ENCODE results near the gene HAT1.
"Not testable (repeated sequence)": the region's sequence is repeated elsewhere in the genome, so short reads cannot be mapped to it uniquely, and the experiment has no call there.

The HAT1 gene

GRCh38 chr2:171952748-171953147, 30.5 kb downstream of the HAT1 start:
- Mint-ChIP-seq H3K36me3 (peaks cover 50% of the 10 kb centered on the region), H3K4me1 (peaks cover 15% of the 10 kb centered on the region), H3K27ac (no peak overlapping the region), H3K9me3 (no peaks in the 10 kb centered on the region), H3K4me3 (no peak overlapping the region)
- ATAC-seq, result no peak
- DNase-seq (ENCODE audit: low spot score in 2 of 2), result no peak

GRCh38 chr2:171956135-171956825, 34.0 kb downstream of the HAT1 start:
- DNase-seq (ENCODE audit: low spot score in 2 of 2) (no peak), ATAC-seq (no peak)
- peaks cover 15% of the 10 kb centered on the region for H3K4me1 Mint-ChIP-seq
- H3K9me3 Mint-ChIP-seq, result no peaks in the 10 kb centered on the region
- peaks cover 35% of the 10 kb centered on the region for H3K36me3 Mint-ChIP-seq
- H3K4me3 Mint-ChIP-seq, result no peak overlapping the region
- no peak overlapping the region for H3K27ac Mint-ChIP-seq

GRCh38 chr2:171957061-171957460, 34.8 kb downstream of the HAT1 start:
- H3K27ac Mint-ChIP-seq, result no peak overlapping the region
- no peak for DNase-seq (ENCODE audit: low spot score in 2 of 2)
- H3K9me3 Mint-ChIP-seq, result no peaks in the 10 kb centered on the region
- ATAC-seq, result no peak
- peaks cover 15% of the 10 kb centered on the region for H3K4me1 Mint-ChIP-seq
- peaks cover 35% of the 10 kb centered on the region for H3K36me3 Mint-ChIP-seq
- H3K4me3 Mint-ChIP-seq, result no peak overlapping the region

- Mint-ChIP-seq H3K4me3 (no peak overlapping the region), H3K9me3 (no peaks in the 10 kb centered on the region), H3K27ac (no peak overlapping the region), H3K4me1 (peaks cover 15% of the 10 kb centered on the region), H3K36me3 (peaks cover 25% of the 10 kb centered on the region)
- no peak for DNase-seq (ENCODE audit: low spot score in 2 of 2)
- ATAC-seq, result no peak
Observed at GRCh38 chr2:171958475-171958874, 36.2 kb downstream of the HAT1 start.

GRCh38 chr2:171959998-171960397, 37.7 kb downstream of the HAT1 start:
- no peak for ATAC-seq
- no peaks in the 10 kb centered on the region for H3K9me3 Mint-ChIP-seq

GRCh38 chr2:171960570-171960969, 38.3 kb downstream of the HAT1 start:
- Mint-ChIP-seq H3K36me3 (peaks cover 13% of the 10 kb centered on the region), H3K9me3 (no peaks in the 10 kb centered on the region), H3K4me1 (no peaks in the 10 kb centered on the region), H3K27ac (no peak overlapping the region), H3K4me3 (no peak overlapping the region)
- ATAC-seq (no peak), DNase-seq (ENCODE audit: low spot score in 2 of 2) (no peak)

More at GRCh38 chr2:171959998-171960397, 37.7 kb downstream of the HAT1 start:
- Mint-ChIP-seq H3K4me1 (peaks cover 4% of the 10 kb centered on the region), H3K4me3 (no peak overlapping the region), H3K36me3 (peaks cover 13% of the 10 kb centered on the region), H3K27ac (no peak overlapping the region)
- no peak for DNase-seq (ENCODE audit: low spot score in 2 of 2)

- peaks cover 29% of the 10 kb centered on the region for H3K36me3 Mint-ChIP-seq
- H3K9me3 Mint-ChIP-seq, result no peaks in the 10 kb centered on the region
- DNase-seq (ENCODE audit: low spot score in 2 of 2) (no peak), ATAC-seq (no peak)
- no peak overlapping the region for H3K4me3 Mint-ChIP-seq
- no peaks in the 10 kb centered on the region for H3K4me1 Mint-ChIP-seq
- no peak overlapping the region for H3K27ac Mint-ChIP-seq
Observed at GRCh38 chr2:171963198-171963597, 40.9 kb downstream of the HAT1 start.

- no peaks in the 10 kb centered on the region for H3K4me1 Mint-ChIP-seq
- DNase-seq (ENCODE audit: low spot score in 2 of 2) (no peak), ATAC-seq (no peak)
- H3K4me3 Mint-ChIP-seq, result no peak overlapping the region
- H3K27ac Mint-ChIP-seq, result no peak overlapping the region
- no peaks in the 10 kb centered on the region for H3K9me3 Mint-ChIP-seq
- peaks cover 40% of the 10 kb centered on the region for H3K36me3 Mint-ChIP-seq
Observed at GRCh38 chr2:171964308-171964707, 42.0 kb downstream of the HAT1 start.

- no peak for ATAC-seq
- H3K36me3 Mint-ChIP-seq, result peaks cover 49% of the 10 kb centered on the region
- H3K9me3 Mint-ChIP-seq, result no peaks in the 10 kb centered on the region
- DNase-seq (ENCODE audit: low spot score in 2 of 2), result no peak
- no peak overlapping the region for H3K27ac Mint-ChIP-seq
- no peaks in the 10 kb centered on the region for H3K4me1 Mint-ChIP-seq
- H3K4me3 Mint-ChIP-seq, result no peak overlapping the region
Observed at GRCh38 chr2:171965238-171965637, 43.0 kb downstream of the HAT1 start.

- no peaks in the 10 kb centered on the region for H3K9me3 Mint-ChIP-seq
- no peak overlapping the region for H3K27ac Mint-ChIP-seq
- H3K4me3 Mint-ChIP-seq, result no peak overlapping the region
- peaks cover 53% of the 10 kb centered on the region for H3K36me3 Mint-ChIP-seq
- H3K4me1 Mint-ChIP-seq, result no peaks in the 10 kb centered on the region
- no peak for DNase-seq (ENCODE audit: low spot score in 2 of 2)
- no peak for ATAC-seq
Observed at GRCh38 chr2:171965661-171966060, 43.4 kb downstream of the HAT1 start.

GRCh38 chr2:171966235-171966634, 44.0 kb downstream of the HAT1 start:
- H3K4me3 Mint-ChIP-seq, result no peak overlapping the region
- peaks cover 59% of the 10 kb centered on the region for H3K36me3 Mint-ChIP-seq
- no peak overlapping the region for H3K27ac Mint-ChIP-seq
- H3K9me3 Mint-ChIP-seq, result no peaks in the 10 kb centered on the region
- ATAC-seq, result no peak
- no peaks in the 10 kb centered on the region for H3K4me1 Mint-ChIP-seq
- no peak for DNase-seq (ENCODE audit: low spot score in 2 of 2)

- Mint-ChIP-seq H3K9me3 (no peaks in the 10 kb centered on the region), H3K4me3 (no peak overlapping the region), H3K27ac (no peak overlapping the region), H3K4me1 (no peaks in the 10 kb centered on the region), H3K36me3 (peaks cover 63% of the 10 kb centered on the region)
- DNase-seq (ENCODE audit: low spot score in 2 of 2) (no peak), ATAC-seq (no peak)
Observed at GRCh38 chr2:171966688-171967087, 44.4 kb downstream of the HAT1 start.

GRCh38 chr2:171968509-171968908, 46.2 kb downstream of the HAT1 start:
- Mint-ChIP-seq H3K36me3 (peaks cover 80% of the 10 kb centered on the region), H3K4me1 (peaks cover 10% of the 10 kb centered on the region), H3K4me3 (no peak overlapping the region), H3K9me3 (no peaks in the 10 kb centered on the region), H3K27ac (no peak overlapping the region)
- DNase-seq (ENCODE audit: low spot score in 2 of 2) (no peak), ATAC-seq (no peak)

GRCh38 chr2:171972329-171972982, 50.2 kb downstream of the HAT1 start:
- no peak for DNase-seq (ENCODE audit: low spot score in 2 of 2)
- H3K4me1 Mint-ChIP-seq, result peaks cover 10% of the 10 kb centered on the region
- H3K27ac Mint-ChIP-seq, result no peak overlapping the region
- no peaks in the 10 kb centered on the region for H3K9me3 Mint-ChIP-seq
- ATAC-seq, result no peak
- peaks cover 86% of the 10 kb centered on the region for H3K36me3 Mint-ChIP-seq
- no peak overlapping the region for H3K4me3 Mint-ChIP-seq

- no peaks in the 10 kb centered on the region for H3K4me1 Mint-ChIP-seq
- peaks cover 83% of the 10 kb centered on the region for H3K36me3 Mint-ChIP-seq
- H3K27ac Mint-ChIP-seq, result no peak overlapping the region
- H3K4me3 Mint-ChIP-seq, result no peak overlapping the region
- DNase-seq (ENCODE audit: low spot score in 2 of 2) (no peak), ATAC-seq (no peak)
- no peaks in the 10 kb centered on the region for H3K9me3 Mint-ChIP-seq
Observed at GRCh38 chr2:171979103-171979502, 56.8 kb downstream of the HAT1 start.

GRCh38 chr2:171983924-171984323, 61.7 kb downstream of the HAT1 start:
- H3K27ac Mint-ChIP-seq, ATAC-seq, H3K4me1 Mint-ChIP-seq: not testable (repeated sequence)

More at GRCh38 chr2:171983924-171984323, 61.7 kb downstream of the HAT1 start:
- DNase-seq (ENCODE audit: low spot score in 2 of 2); H3K4me3 Mint-ChIP-seq; H3K9me3 Mint-ChIP-seq: not testable (repeated sequence)
- peaks cover 36% of the 10 kb centered on the region for H3K36me3 Mint-ChIP-seq

Measured in stimulated activated effector memory CD8-positive, alpha-beta T cell treated with anti-CD3 and anti-CD28 coated beads, Interleukin-12 subunit alpha, Interleukin-12 subunit beta, amount 100 ng/mL, for 72 hours (primary cell).